ENCODE measurements around the gene ATP5PD.

ATP5PD gene

DNA sequence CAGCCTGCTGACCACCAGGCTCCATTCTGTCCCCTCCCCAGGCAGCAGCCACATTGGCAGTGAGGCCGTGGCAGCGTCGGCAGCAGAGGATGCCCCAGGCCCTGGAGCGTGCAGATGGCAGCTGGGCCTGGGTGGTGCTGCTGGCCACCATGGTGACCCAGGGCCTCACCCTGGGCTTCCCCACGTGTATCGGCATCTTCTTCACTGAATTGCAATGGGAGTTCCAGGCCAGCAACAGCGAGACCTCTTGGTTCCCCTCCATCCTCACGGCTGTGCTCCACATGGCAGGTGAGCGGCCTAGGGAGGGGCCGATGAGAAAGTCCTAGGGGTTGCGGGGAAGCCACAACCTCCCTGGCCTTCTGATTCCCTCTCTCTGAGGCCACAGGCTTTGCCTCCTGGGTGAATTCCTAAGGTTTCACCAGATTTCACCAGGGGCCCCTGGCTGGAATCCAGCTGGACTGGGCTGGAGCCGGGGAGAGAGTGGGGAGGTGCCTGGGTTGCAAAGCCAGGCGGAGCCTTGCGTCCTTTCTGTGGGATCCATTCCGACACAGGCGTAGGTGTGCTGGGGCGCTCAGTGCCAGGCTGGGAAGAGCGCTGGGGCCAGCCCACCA is 46.9 kb upstream of the ATP5PD start:
- H3K27ac ChIP-seq (ENCODE audit: low read depth, low read length), result no peak overlapping the region
- no peak overlapping the region for H3K4me3 ChIP-seq (ENCODE audit: low read length)
- no peaks in the 10 kb centered on the region for H3F3A ChIP-seq (ENCODE audit: control insufficient read depth, insufficient read depth)
- H4K20me1 ChIP-seq (ENCODE audit: control insufficient read depth, insufficient read depth, low read depth, low read length), result no peaks in the 10 kb centered on the region
- no peaks in the 10 kb centered on the region for H3K9me3 ChIP-seq (ENCODE audit: control insufficient read depth, insufficient read depth, low read length)
- no peaks in the 10 kb centered on the region for H3K36me3 ChIP-seq (ENCODE audit: control insufficient read depth, low read length)
- no peaks in the 10 kb centered on the region for H3K79me2 ChIP-seq (ENCODE audit: control insufficient read depth, low read length)
- peaks cover 2% of the 10 kb centered on the region; the same call in 1 of the 2 replicates for H3K4me1 ChIP-seq (ENCODE audit: control insufficient read depth, low read length)
- H3K4me2 ChIP-seq (ENCODE audit: low read length), result no peak overlapping the region
- H3K9me2 ChIP-seq (replicated peaks; ENCODE audit: control insufficient read depth, low read length), result no peaks in the 10 kb centered on the region
- TF ChIP-seq, protein P1, sequence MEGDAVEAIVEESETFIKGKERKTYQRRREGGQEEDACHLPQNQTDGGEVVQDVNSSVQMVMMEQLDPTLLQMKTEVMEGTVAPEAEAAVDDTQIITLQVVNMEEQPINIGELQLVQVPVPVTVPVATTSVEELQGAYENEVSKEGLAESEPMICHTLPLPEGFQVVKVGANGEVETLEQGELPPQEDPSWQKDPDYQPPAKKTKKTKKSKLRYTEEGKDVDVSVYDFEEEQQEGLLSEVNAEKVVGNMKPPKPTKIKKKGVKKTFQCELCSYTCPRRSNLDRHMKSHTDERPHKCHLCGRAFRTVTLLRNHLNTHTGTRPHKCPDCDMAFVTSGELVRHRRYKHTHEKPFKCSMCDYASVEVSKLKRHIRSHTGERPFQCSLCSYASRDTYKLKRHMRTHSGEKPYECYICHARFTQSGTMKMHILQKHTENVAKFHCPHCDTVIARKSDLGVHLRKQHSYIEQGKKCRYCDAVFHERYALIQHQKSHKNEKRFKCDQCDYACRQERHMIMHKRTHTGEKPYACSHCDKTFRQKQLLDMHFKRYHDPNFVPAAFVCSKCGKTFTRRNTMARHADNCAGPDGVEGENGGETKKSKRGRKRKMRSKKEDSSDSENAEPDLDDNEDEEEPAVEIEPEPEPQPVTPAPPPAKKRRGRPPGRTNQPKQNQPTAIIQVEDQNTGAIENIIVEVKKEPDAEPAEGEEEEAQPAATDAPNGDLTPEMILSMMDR (IDR thresholded peaks at IDR 0.05; ENCODE audit: low read depth, low read length, poor library complexity, severe bottlenecking), result no peak
- no peak for TF ChIP-seq EZH2phosphoT487 (IDR thresholded peaks at IDR 0.05; ENCODE audit: borderline replicate concordance, low read length)
- H3K27me3 ChIP-seq (ENCODE audit: control insufficient read depth, low read length), result peaks cover 16% of the 10 kb centered on the region

DNA sequence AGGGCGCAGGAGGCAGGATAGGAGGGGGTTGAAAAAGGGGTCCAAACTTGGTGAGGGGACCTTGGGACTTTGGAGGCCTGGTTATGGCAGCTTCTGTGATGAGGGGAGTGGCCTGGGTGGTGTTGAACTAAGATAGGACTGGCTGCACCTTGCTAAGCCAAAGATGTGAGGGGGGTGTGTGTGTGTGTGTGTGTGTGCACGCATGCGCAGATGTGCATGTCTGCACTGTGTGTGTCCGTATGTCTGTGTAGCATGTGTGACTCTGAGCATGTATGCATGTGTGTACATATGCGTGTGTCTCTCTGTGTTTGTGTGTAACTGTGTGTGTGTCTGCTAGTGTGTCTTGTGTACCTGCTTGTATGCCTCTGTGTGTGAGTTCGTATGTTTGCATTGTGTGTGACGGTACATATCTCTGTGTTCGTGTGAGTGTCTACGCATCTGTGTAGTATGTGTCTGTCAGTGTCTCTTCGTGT is 45.1 kb upstream of the ATP5PD start:
- Histone ChIP-seq H3K4me2 (ENCODE audit: low read length) (no peak overlapping the region), H3F3A (ENCODE audit: control insufficient read depth, insufficient read depth) (no peaks in the 10 kb centered on the region), H3K9me2 (replicated peaks; ENCODE audit: control insufficient read depth, low read length) (no peaks in the 10 kb centered on the region), H4K20me1 (ENCODE audit: control insufficient read depth, insufficient read depth, low read depth, low read length) (no peaks in the 10 kb centered on the region), H3K79me2 (ENCODE audit: control insufficient read depth, low read length) (no peaks in the 10 kb centered on the region), H3K36me3 (ENCODE audit: control insufficient read depth, low read length) (no peaks in the 10 kb centered on the region), H3K27ac (ENCODE audit: low read depth, low read length) (no peak overlapping the region), H3K4me3 (ENCODE audit: low read length) (no peak overlapping the region), H3K4me1 (ENCODE audit: control insufficient read depth, low read length) (peaks cover 5% of the 10 kb centered on the region; the same call in 1 of the 2 replicates), H3K9me3 (ENCODE audit: control insufficient read depth, insufficient read depth, low read length) (no peaks in the 10 kb centered on the region), H3K27me3 (ENCODE audit: control insufficient read depth, low read length) (peaks cover 29% of the 10 kb centered on the region)
- TF ChIP-seq, protein P1 (IDR thresholded peaks at IDR 0.05; ENCODE audit: low read depth, low read length, poor library complexity, severe bottlenecking), result no peak
- TF ChIP-seq EZH2phosphoT487 (IDR thresholded peaks at IDR 0.05; ENCODE audit: borderline replicate concordance, low read length), result no peak

DNA sequence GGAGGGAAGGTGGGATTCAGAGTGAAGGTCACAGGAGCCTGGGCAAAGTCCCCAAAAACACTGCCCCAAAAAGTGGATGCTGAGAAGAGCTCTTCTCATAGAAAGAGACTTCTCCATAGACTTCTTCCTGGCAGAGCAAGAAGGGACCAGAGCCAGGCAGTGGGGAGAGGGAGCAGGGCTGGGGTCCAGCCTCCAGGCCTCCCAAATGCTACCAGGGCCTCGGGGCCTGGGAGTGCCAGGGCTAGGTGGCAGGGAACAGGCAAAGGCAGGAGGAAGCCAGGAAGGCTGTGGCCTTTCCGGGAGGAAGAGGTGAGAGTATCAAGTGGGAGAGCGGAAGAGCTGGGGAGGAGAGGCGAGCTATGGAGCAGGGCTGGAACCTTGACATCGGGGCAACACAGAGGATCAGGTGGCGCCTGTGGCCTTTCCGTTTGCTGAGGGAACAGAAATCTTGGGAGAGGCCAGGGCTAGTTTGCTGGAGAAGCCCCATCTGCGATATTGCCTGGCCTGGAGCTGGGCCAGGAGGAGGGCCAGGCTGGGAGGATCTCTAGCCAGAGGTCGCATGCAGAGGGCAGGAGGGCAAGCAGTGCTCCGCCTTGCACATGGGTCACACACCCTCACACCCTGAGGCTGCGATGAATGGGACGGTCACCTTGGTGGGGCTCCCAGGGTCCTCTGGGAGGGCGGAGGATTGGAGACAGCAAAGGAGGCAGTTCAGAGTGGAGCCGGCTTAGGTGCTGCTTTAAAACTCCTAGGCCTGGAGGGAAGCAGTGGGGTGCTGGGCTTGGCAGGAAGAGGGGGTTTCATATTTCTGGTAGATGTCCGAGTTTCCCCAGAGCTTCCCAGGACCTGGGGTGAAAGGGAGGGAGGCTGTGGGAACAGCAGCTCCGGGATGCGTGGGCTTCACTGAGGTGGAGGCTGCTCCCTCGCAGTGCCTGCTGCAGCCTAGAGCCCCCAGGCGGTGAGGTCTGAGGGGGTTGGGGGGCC is 44.4 kb upstream of the ATP5PD start:
- no peak for TF ChIP-seq EZH2phosphoT487 (IDR thresholded peaks at IDR 0.05; ENCODE audit: borderline replicate concordance, low read length)
- TF ChIP-seq, protein P1 (IDR thresholded peaks at IDR 0.05; ENCODE audit: low read depth, low read length, poor library complexity, severe bottlenecking), result no peak
- Histone ChIP-seq H3K9me3 (ENCODE audit: control insufficient read depth, insufficient read depth, low read length) (no peaks in the 10 kb centered on the region), H4K20me1 (ENCODE audit: control insufficient read depth, insufficient read depth, low read depth, low read length) (no peaks in the 10 kb centered on the region), H3K27ac (ENCODE audit: low read depth, low read length) (no peak overlapping the region), H3F3A (ENCODE audit: control insufficient read depth, insufficient read depth) (no peaks in the 10 kb centered on the region), H3K9me2 (replicated peaks; ENCODE audit: control insufficient read depth, low read length) (no peaks in the 10 kb centered on the region), H3K4me3 (ENCODE audit: low read length) (no peak overlapping the region), H3K36me3 (ENCODE audit: control insufficient read depth, low read length) (no peaks in the 10 kb centered on the region), H3K79me2 (ENCODE audit: control insufficient read depth, low read length) (no peaks in the 10 kb centered on the region), H3K27me3 (ENCODE audit: control insufficient read depth, low read length) (peaks cover 29% of the 10 kb centered on the region), H3K4me2 (ENCODE audit: low read length) (no peak overlapping the region), H3K4me1 (ENCODE audit: control insufficient read depth, low read length) (peaks cover 5% of the 10 kb centered on the region; the same call in 1 of the 2 replicates)

Measured in DOHH2 (cell line).